ENCODE measurements around the gene WTAP.

GRCh38 chr6:159684013-159684304, 43.3 kb upstream of the WTAP start:
- TF ChIP-seq SMC3 (IDR thresholded peaks at IDR 0.05; ENCODE audit: low read depth, low read length) (no peak), CTCF (conservative IDR thresholded peaks at IDR 0.05; ENCODE audit: low read depth, low read length) (no peak), CEBPB (IDR thresholded peaks at IDR 0.05; ENCODE audit: low read depth, low read length) (no peak), POLR2A (IDR thresholded peaks at IDR 0.05; ENCODE audit: low read depth, low read length) (no peak), FOS (IDR thresholded peaks at IDR 0.05; ENCODE audit: low read depth, low read length) (no peak), RCOR1 (IDR thresholded peaks at IDR 0.05; ENCODE audit: insufficient replicate concordance, low read length) (no peak), CHD1 (IDR thresholded peaks at IDR 0.05; ENCODE audit: low read depth, low read length) (no peak), RAD21 (IDR thresholded peaks at IDR 0.05; ENCODE audit: low read length) (no peak), RFX5 (IDR thresholded peaks at IDR 0.05; ENCODE audit: low read depth, low read length) (no peak), MXI1 (IDR thresholded peaks at IDR 0.05; ENCODE audit: borderline replicate concordance, low read depth, low read length) (no peak), ELK1 (IDR thresholded peaks at IDR 0.05; ENCODE audit: borderline replicate concordance, low read depth, low read length) (no peak), BHLHE40 (IDR thresholded peaks at IDR 0.05; ENCODE audit: low read depth, low read length) (no peak)
